CD14-positive monocyte (primary cell): ENCODE data around the gene TNFRSF25. TPM values are rescaled to one million over a fixed set of nuclear protein-coding genes. Genes with fewer than 3 reads are reported as not detected.

ENCODE experiments used
- DNase-seq, 3 donors: peaks; one replicate each; pipeline ENCODE4 v3.0.0-alpha.2; 2011 to 2022
- H2AFZ ChIP-seq: 2 replicates; pipeline ENCODE4 v1.6.0; 2012; ENCODE audit warnings: mild to moderate bottlenecking, low read depth, low read length, inconsistent platforms; ENCODE audit not compliant: insufficient read depth, poor library complexity, severe bottlenecking
- H3K27ac ChIP-seq, 2 donors: 1 replicate in 1 of 2; 2 replicates in 1 of 2; pipeline ENCODE4 v1.5.1; 2012 to 2013; ENCODE audit warnings: low read length in 2 of 2, control low read depth in 1 of 2, inconsistent platforms in 1 of 2, low read depth in 1 of 2, mild to moderate bottlenecking in 1 of 2
- H3K27me3 ChIP-seq, 2 donors: one replicate each; pipeline versions ENCODE4 v1.6.0 to v1.6.1; 2011 to 2013; ENCODE audit warnings: low read length in 2 of 2; ENCODE audit not compliant: control insufficient read depth in 2 of 2, insufficient read depth in 2 of 2
- H3K36me3 ChIP-seq, 2 donors: replicated peaks in 1 of 2; 1 replicate in 1 of 2; 2 replicates in 1 of 2; pipeline versions ENCODE4 v1.5.1 to v1.6.1; 2012 to 2013; ENCODE audit warnings: low read length in 2 of 2, control low read depth in 1 of 2, inconsistent platforms in 1 of 2, mild to moderate bottlenecking in 1 of 2; ENCODE audit not compliant: insufficient read depth in 2 of 2, control insufficient read depth in 1 of 2
- H3K4me1 ChIP-seq, 2 donors: 1 replicate in 1 of 2; 2 replicates in 1 of 2; pipeline versions ENCODE4 v1.5.1 to v1.6.1; 2012 to 2013; ENCODE audit warnings: low read length in 2 of 2, control low read depth in 1 of 2, inconsistent platforms in 1 of 2, mild to moderate bottlenecking in 1 of 2, moderate library complexity in 1 of 2; ENCODE audit not compliant: insufficient read depth in 2 of 2, control insufficient read depth in 1 of 2
- H3K4me2 ChIP-seq: replicated peaks from 2 replicates; pipeline ENCODE3; 2012; ENCODE audit warnings: low read length, moderate library complexity, mild to moderate bottlenecking; ENCODE audit not compliant: poor library complexity, severe bottlenecking; ENCODE audit errors: extremely low read depth
- H3K4me3 ChIP-seq, 3 experiments: fragments of 200-600 bp in 1 of 3; sonication (generic) in 1 of 3; replicated peaks in 1 of 3; 1 replicate in 2 of 3; 2 replicates in 1 of 3; pipeline ENCODE4 v1.5.1; 2011 to 2013; ENCODE audit warnings: low read length in 3 of 3, mild to moderate bottlenecking in 3 of 3, control low read depth in 2 of 3, low read depth in 2 of 3, inconsistent platforms in 1 of 3, moderate library complexity in 1 of 3
- H3K79me2 ChIP-seq: 2 replicates; pipeline ENCODE4 v1.6.0; 2012; ENCODE audit warnings: mild to moderate bottlenecking, control low read depth, inconsistent platforms, low read length, moderate library complexity; ENCODE audit not compliant: insufficient read depth
- H3K9ac ChIP-seq: 2 replicates; pipeline ENCODE4 v1.6.0; 2017; ENCODE audit warnings: low read length, mild to moderate bottlenecking; ENCODE audit not compliant: insufficient read depth, poor library complexity, severe bottlenecking
- H3K9me3 ChIP-seq, 2 donors: replicated peaks in 1 of 2; 1 replicate in 1 of 2; 2 replicates in 1 of 2; pipeline versions ENCODE4 v1.5.1 to v1.6.1; 2012 to 2013; ENCODE audit warnings: low read length in 2 of 2, control low read depth in 1 of 2; ENCODE audit not compliant: control insufficient read depth in 1 of 2, insufficient read depth in 1 of 2
- H4K20me1 ChIP-seq: 2 replicates; pipeline ENCODE4 v1.6.0; 2012; ENCODE audit warnings: mild to moderate bottlenecking, low read length, control low read depth, moderate library complexity; ENCODE audit not compliant: insufficient read depth
- H3K27ac Mint-ChIP-seq, 7 donors: one replicate each; pipeline ENCODE4 v1.8.0; 2020; ENCODE audit warnings: mild to moderate bottlenecking in 7 of 7, mixed read lengths in 7 of 7, moderate library complexity in 6 of 7, inconsistent platforms in 2 of 7
- H3K27me3 Mint-ChIP-seq, 3 donors: one replicate each; pipeline ENCODE4 v1.8.0; 2021 to 2022; ENCODE audit warnings: low read depth in 3 of 3, mild to moderate bottlenecking in 3 of 3, mixed read lengths in 3 of 3, moderate library complexity in 3 of 3, inconsistent platforms in 1 of 3
- H3K36me3 Mint-ChIP-seq, 2 donors: one replicate each; pipeline ENCODE4 v1.8.0; 2020; ENCODE audit warnings: mixed read lengths in 2 of 2, inconsistent platforms in 1 of 2, mild to moderate bottlenecking in 1 of 2
- H3K4me1 Mint-ChIP-seq: one replicate; pipeline ENCODE4 v1.8.0; 2020; ENCODE audit warnings: mild to moderate bottlenecking, mixed read lengths
- H3K4me3 Mint-ChIP-seq, 2 donors: one replicate each; pipeline ENCODE4 v1.8.0; 2020; ENCODE audit warnings: mild to moderate bottlenecking in 2 of 2, mixed read lengths in 2 of 2, moderate library complexity in 1 of 2
- H3K9me3 Mint-ChIP-seq, 7 donors: one replicate each; pipeline ENCODE4 v1.8.0; 2020 to 2022; ENCODE audit warnings: mixed read lengths in 7 of 7, mild to moderate bottlenecking in 6 of 7, moderate library complexity in 6 of 7, inconsistent platforms in 2 of 7
- CTCF ChIP-seq: fragments of 200-600 bp; IDR thresholded peaks from one replicate; pipeline ENCODE4 v1.8.0; 2022; ENCODE audit warnings: antibody characterized with exemption, mild to moderate bottlenecking
- WGBS: methylation state at CpG from one replicate; pipeline ENCODE4 v1.1.5; 2013; ENCODE audit warnings: missing lambda C conversion rate; ENCODE audit not compliant: insufficient coverage; 5-methylcytosine and 5-hydroxymethylcytosine counted together
- intact Hi-C, 2 donors: fragments of 100-400 bp; cut with micrococcal nuclease; formaldehyde crosslinking; loops; one replicate each; pipeline versions ENCODE4 v1.15.0 to v1.15.1; 2023
- polyA plus RNA-seq, 3 donors: library from polyadenylated mRNA; depleted of rRNA in 1 of 3; unstranded in 2 of 3; stranded (reverse) in 1 of 3; fragments of 300-500 nt in 2 of 3; fragments of >200 nt in 1 of 3; fragmentation: Illumina TruSeq in 2 of 3; gene quantifications; 1 replicate in 2 of 3; 2 replicates in 1 of 3; pipeline ENCODE4 v1.2.3, GENCODE V29; 2012 to 2021

TNFRSF25 gene
- polyA plus RNA-seq, 3 donors, result 0.33 to 3.0 (median 0.48) TPM

DNA sequence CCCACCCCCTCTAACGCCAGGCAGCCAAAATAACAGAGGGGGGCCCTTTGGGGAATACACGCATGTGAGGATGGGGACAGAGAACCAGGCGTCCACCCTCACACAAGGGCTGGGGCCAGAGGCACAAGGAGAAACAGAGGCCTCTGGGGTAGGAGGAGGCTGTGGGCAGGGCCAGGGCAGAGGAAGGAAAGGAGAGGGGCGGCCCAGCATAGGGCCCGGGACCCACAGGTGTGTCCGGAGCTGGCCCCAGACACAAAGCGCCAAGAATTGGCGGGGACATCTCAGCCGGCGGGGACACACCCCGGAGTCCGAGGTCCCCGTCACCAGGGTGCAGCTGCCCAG is 18.8 kb upstream of the TNFRSF25 start:
- no peaks in the 10 kb centered on the region for H3K36me3 ChIP-seq
- no peak overlapping the region for H3K27ac Mint-ChIP-seq
- no peak overlapping the region for H2AFZ ChIP-seq
- H3K79me2 ChIP-seq, result no peaks in the 10 kb centered on the region
- no peak overlapping the region for H3K9ac ChIP-seq
- no peak overlapping the region for H3K27ac ChIP-seq
- 3% methylated on average over 10 of the region's 13 CpGs for WGBS
- H3K9me3 Mint-ChIP-seq, result peaks cover 0 to 6% (median 0%) of the 10 kb centered on the region in 7 donors
- no peak overlapping the region for H3K4me3 ChIP-seq
- peaks cover 0 to under 1% of the 10 kb centered on the region in 2 donors for H3K4me1 ChIP-seq
- H3K4me1 Mint-ChIP-seq, result peaks cover 2% of the 10 kb centered on the region
- H3K4me2 ChIP-seq, result no peak overlapping the region
- no peaks in the 10 kb centered on the region for H3K9me3 ChIP-seq
- intact Hi-C loops, result loop anchor here in 1 of 2 donors (2.0 to 5.0 kb wide), 2 partner anchors 162 to 733 kb away; no protein-coding TSS in a partner anchor
- peaks cover 5 to 43% of the 10 kb centered on the region in 2 donors for H3K27me3 ChIP-seq
- TF ChIP-seq CTCF, result no peak
- no peak for DNase-seq
- peak overlapping the region in 1 of 2 donors; percentile 80 for H3K4me3 Mint-ChIP-seq
- peaks cover 32 to 67% (median 47%) of the 10 kb centered on the region in 3 donors for H3K27me3 Mint-ChIP-seq
- no peaks in the 10 kb centered on the region for H3K36me3 Mint-ChIP-seq
- H4K20me1 ChIP-seq, result no peaks in the 10 kb centered on the region

GRCh38 chr1:6483761-6484117 is 17.8 kb upstream of the TNFRSF25 start:
- Histone ChIP-seq H2AFZ (no peak overlapping the region), H3K27me3 (peaks cover 5 to 37% of the 10 kb centered on the region in 2 donors), H3K36me3 (no peaks in the 10 kb centered on the region), H3K4me3 (no peak overlapping the region), H3K79me2 (no peaks in the 10 kb centered on the region), H3K9me3 (no peaks in the 10 kb centered on the region), H3K9ac (no peak overlapping the region), H4K20me1 (no peaks in the 10 kb centered on the region), H3K27ac (no peak overlapping the region), H3K4me2 (no peak overlapping the region), H3K4me1 (no peaks in the 10 kb centered on the region)
- WGBS, result 92% methylated on average over 5 of the region's 7 CpGs
- Mint-ChIP-seq H3K27ac (no peak overlapping the region), H3K27me3 (peaks cover 32 to 65% (median 44%) of the 10 kb centered on the region in 3 donors), H3K4me3 (peak overlapping the region in 1 of 2 donors; percentile 28), H3K36me3 (no peaks in the 10 kb centered on the region), H3K9me3 (peaks cover 0 to 6% (median 0%) of the 10 kb centered on the region in 7 donors), H3K4me1 (peaks cover 2% of the 10 kb centered on the region)
- no peak for TF ChIP-seq CTCF
- DNase-seq, result no peak
- intact Hi-C loops, result loop anchor here in 1 of 2 donors (2.0 kb wide), 1 partner anchor 163 kb away; no protein-coding TSS in a partner anchor
